GM12873 (cell line): ENCODE measurements around the gene PLD6.

Source experiments
- TF ChIP-seq, protein P1 (sequence below): IDR thresholded peaks from 2 replicates; pipeline ENCODE4 v1.5.1; 2012; ENCODE audit warnings: low read depth, mild to moderate bottlenecking, moderate library complexity, low read length, control low read depth; ENCODE audit not compliant: insufficient read depth; ENCODE audit errors: missing control alignments

Gene PLD6

DNA sequence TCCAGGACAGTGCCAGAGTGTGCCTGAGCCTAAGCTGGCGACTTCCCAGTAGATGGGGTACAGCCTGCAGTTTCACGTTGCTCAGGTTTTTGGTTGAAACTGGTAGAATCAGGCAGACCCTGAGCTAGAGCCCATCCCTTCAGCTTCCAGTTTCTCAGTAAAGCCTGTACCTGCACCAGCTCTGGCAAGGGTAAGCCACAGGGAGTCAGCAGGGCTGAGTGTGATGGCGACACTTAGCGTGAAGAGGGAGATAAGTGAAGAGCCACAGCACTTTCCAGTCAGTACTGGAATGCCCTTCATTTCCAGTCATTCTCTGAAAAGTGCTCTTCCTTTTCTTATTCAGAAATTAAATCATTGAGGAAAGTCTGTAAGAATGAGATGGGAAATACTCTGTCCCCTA, 22.4 kb downstream of the PLD6 start:
- TF ChIP-seq, protein P1, sequence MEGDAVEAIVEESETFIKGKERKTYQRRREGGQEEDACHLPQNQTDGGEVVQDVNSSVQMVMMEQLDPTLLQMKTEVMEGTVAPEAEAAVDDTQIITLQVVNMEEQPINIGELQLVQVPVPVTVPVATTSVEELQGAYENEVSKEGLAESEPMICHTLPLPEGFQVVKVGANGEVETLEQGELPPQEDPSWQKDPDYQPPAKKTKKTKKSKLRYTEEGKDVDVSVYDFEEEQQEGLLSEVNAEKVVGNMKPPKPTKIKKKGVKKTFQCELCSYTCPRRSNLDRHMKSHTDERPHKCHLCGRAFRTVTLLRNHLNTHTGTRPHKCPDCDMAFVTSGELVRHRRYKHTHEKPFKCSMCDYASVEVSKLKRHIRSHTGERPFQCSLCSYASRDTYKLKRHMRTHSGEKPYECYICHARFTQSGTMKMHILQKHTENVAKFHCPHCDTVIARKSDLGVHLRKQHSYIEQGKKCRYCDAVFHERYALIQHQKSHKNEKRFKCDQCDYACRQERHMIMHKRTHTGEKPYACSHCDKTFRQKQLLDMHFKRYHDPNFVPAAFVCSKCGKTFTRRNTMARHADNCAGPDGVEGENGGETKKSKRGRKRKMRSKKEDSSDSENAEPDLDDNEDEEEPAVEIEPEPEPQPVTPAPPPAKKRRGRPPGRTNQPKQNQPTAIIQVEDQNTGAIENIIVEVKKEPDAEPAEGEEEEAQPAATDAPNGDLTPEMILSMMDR: no peak

DNA sequence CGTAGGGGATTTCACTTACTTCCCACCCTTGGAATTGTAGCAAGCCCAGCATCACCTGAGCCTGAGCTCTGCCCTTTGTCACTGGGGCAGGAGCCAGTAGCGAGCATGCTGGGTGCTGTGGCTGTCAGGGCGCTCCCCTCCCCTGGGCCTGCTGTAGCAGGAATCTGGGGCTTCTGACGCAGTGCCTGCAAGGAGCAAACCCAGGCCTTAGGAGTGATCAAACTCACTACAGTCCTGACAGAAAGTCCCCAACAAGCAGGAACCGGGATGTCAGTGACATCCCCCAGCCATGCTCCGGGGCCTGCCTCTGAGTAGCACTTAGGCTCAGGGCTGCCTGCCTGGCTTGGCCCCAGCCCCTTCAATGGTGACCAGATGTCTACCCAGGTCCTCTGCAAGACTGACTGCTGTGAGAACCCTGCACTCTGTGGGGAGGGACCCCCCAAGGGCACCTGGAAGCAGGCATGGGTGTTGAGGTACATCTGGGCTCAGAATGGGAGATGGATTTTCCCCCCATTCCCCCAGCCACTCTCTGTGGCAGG, 23.5 kb downstream of the PLD6 start:
- TF ChIP-seq, protein P1: no peak

DNA sequence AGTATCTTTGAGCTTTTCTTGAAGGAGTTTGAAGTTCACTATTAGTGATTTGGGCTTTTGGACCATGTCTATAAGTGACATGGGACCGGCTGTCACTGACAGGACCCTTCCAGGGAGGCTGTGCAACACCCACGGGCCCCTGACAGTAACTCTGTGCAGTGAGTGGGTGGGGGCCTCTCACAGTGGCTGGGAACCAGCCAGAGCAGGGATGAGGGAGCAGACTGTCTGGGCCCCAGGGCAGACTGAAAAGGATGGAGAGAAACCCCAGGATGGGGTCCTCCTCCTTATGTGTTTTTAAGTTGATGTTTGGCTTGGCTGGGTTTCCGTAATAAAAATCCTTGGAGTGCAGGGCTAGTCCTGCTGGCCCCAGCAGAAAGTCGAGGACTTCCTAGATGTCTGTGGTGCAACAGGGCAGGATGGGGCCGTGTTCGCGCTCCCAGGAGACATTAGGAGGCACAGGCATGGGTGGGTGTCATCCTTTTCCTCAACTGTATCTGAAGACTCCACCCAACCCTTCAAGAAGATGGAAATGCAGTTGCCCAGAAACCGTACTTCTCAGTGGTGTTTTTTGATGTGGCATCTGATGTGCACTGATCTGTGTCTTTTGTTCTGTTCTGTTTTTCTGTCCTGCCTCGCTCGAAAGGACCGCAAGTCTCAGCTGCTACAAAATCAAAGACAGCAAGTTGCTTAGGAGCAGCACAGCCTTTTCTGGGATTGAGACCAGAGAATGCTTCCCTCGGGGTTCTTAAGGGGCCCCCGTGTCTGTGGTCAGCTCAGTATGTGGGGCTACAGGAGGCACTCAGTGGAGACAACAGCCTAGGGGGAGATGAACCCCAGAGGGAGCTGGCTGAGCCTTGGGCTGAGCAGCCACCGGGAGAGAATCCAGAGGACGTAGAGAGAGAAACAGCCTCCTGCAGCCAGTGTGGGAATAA, 24.2 kb downstream of the PLD6 start:
- TF ChIP-seq, protein P1: no peak

DNA sequence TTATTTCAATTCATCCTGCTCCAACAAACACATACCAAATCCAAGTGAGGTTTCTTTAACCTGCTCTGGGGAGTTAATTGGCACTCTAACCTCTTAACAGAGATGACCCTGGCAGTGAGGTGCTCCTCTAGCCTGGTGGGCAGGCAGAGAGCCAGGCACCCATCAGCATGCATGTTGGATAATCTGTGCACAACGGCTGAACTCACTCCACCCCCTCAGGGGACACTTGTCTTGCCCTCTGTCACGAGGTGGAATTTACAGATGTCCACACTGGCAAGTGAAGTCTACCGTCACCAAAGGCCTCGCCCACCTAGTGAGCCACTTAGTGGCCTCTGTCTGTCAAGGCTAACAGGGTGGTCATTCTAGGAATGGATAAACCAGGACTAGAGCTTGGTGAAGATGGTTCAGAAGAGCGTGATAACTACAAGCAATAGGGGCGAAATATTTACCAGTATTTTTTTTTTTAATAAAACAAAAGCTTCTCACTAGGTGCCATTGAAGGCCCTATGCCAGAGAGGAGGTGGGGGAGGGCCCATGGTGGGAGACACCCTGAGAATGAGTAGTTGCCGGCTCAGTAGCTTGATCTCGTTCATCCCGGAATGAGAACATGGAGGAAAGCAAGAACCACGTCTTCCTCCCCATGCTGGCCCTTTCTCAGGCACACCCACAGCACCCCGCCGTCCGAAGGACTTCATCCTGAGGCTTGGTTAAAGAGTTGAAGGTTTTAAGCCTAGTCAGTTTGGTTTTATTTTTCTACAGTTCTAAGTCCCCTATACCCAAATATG, 25.2 kb downstream of the PLD6 start:
- TF ChIP-seq, protein P1: no peak

DNA sequence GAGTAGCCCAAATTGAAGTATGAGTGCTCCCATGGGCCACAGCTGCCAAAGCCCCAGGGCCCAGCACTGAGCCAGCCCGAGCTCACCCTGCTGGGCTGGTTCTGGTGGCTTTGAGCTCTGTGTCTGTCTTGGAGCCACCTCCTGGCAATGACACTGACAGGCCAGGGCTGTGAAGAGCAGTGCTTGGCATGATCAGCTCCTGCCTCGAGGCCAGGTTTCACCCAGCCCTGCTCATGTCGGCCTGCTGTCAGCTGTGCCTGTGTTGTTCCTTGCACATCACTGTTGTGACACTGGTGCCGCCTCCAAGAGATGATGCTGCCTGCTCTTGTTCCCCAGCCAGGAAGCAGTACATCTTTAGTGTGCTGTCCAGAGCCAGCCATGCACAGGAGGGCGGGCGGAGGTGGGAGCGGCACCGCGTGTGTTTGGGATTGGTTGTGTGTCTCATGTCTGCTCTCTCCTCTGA, 26.0 kb downstream of the PLD6 start:
- TF ChIP-seq, protein P1: no peak

DNA sequence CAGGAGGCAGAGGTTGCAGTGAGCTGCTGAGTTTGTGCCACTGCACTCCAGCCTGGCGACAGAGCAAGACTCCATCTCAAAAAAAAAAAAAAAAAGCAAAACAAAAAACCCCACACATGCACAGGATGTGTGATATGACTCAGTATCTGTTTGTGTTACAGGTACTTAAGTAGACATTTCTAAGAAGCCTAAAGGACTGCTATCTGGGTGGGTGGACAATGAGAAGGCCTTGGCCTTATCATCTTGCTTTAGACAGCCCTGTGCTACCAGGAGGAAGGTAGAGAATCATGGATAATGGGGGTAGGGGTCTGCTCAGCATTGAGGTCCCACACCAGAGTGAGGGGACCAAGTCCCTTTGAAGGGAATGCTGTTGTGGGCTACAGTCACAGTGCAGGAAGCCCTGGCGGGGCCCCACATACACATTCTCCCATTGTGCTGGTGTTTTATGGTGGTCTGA, 26.7 kb downstream of the PLD6 start:
- TF ChIP-seq, protein P1: no peak

DNA sequence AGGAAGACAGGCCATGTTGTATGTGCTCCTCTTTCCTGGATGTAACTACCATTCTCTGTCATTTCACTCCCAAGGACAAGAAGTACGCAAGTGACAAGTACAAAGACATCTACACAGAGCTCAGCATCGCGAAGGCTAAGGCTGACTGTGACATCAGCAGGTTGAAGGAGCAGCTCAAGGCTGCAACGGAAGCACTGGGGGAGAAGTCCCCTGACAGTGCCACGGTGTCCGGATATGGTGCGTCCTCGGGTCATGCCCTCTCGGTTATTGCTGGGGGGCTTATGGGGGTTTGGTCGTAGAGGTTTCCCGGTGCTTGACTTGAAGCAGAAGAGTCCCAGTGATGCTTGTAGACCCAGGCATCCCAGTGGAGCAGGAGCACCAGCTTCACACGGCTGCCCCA, 29.0 kb downstream of the PLD6 start:
- TF ChIP-seq, protein P1: no peak
